SKM-1 (cell line): ENCODE measurements around the gene DENND5A.

Experiments
- DNase-seq: peaks from one replicate; lab custom pipeline; 2025; ENCODE audit not compliant: unreplicated experiment; lab: John Stamatoyannopoulos, UW

Gene DENND5A

DNA sequence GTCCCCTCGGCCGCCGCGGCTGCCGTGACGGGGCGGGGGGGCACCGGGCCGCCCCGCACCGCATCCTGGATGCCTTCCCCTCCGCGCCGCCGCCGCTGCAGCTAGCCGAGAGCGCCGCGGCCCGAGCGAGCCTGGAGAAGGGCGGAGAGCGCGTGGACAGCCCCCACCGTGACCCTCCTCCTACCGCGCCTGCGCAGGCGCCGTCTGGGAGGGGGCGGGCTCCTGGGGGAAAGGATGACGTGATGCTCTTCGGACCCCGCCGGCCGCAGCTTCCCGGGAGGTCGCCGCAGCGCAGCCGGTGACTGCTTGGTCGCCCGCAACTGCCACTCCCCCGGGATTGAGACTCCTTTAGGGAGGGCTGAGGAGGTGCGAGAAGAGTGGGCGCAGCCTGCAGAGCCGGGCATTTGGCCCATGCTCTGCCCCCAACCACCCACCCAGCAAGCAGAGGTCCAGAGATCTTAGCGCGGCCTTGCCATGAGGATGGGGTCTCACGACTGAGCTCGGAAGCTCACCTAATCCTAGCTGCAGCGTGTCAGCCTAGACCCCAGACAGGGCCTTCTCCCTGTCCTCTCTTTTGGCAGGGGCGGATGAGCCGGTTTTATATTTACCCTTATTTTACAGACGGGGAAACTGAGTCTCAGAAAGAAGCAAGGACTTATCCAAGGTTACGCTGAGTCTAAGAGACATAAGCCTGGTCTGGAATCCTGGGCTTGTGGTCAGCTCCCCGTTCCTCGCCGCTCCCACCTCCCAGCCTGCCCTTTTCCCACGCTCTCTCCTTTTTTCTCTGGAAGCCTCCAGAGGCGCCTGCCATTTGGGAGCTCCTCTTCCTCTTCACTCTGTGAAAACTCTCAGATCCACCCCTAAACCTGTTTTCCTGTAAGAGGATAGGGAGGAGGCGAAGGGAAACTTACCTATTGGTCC, at the start of gene DENND5A:
DENND5A (minus strand) TSS at position 140 of the 921 bp plus-strand sequence. CDS start 281 bp downstream, outside the sequence.
- DNase-seq, result peak; percentile 41

DNA sequence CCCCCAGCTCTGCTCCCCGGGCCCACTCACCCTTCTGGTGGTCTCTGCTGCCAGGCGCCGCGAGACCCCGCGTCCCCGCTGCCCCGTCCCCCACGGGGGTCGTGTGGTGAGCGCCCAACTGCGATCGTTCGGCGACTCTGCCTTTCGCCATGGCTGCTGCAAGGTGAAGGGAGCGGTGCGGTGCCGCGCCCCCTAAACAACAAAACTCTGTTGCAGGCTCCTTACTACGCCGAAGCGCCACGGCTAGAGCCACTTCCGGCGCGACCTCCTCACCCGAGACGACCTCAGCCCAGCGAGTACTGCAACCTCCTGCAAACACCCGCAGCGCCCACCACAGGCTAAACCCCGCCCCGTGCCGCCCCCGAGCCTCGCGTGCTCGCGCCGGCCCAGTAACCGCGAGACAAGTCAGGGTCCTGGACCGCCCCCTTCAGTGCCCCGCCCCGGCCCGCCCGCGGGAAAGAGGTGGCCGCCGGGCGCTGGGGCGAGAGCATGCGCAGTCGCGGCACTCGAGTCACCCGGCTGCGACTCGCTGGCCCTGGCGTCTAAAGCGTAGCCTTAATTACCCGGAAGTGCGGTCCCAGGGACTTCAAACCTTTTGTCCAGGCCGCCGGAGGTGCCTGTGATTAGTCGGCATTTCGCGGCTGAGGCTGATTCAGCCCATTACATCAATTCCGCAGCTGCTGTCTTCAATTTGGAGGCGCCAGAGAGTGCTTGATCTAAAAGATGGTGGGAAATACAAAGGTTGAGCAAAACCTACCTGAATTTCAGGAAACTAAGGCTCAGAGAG, 49.3 kb upstream of the DENND5A start, which contains the start of gene TMEM41B:
TMEM41B (minus strand) TSS at position 303 of the 787 bp plus-strand sequence; CDS start at position 151, 152 bp downstream.
- peak; percentile 92 for DNase-seq

DNA sequence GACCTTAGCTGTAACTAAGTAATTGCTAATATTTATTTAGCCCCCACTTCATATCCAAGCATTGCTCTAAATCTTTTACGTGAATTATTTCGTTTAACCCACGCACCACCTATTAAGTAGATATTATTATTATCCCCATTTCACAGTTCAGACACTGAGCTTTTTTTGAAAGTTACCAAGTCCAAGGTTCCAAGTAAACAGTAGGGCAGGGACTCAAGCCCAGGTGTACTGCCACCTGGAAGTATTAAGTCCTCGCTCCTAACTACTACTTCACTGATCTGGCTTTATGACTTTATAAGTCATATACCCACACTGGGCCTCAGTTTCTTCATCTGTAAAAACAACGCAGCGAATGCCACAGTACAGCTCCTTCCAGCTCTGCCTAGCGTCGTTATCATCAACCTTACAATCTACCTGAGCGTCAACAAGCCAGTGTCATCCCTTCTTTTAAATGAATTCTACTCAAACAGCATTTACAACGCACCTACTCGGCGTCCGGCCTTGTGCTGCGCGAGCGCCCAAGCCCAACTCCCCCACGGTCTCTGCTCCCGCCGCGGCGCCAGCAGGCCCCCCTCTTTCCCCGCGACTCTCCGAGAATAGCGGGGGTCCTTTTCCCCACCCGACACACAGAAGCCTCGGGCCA, 48.6 kb upstream of the DENND5A start:
- no peak for DNase-seq

DNA sequence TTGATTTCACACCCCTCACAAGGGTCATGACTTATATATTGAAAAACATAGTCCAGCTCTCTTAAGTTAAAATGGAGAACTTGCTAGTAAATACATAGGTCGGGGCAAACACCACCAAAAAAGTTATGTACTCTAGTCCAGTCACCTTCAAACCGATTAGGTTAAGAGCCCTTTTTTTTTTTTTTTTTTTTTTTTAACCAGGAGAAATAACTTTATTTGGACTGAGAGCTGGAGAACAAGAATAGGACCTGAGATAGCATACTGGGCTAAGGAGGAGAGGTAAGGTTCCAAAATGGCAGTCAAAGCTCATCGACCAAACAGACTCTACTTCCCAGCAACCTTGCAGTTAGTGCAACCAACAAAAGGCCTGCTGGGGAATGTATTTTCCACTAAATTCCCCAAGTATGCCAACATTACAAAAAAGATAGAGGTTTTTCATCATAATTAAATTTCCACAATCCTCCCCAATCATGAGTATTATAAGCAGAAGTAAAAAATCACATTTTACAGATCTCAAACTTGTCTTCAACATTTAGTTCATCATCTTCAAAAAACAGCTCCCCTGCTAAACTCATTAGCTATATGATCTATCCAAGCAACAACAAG, 45.4 kb upstream of the DENND5A start:
- no peak for DNase-seq

DNA sequence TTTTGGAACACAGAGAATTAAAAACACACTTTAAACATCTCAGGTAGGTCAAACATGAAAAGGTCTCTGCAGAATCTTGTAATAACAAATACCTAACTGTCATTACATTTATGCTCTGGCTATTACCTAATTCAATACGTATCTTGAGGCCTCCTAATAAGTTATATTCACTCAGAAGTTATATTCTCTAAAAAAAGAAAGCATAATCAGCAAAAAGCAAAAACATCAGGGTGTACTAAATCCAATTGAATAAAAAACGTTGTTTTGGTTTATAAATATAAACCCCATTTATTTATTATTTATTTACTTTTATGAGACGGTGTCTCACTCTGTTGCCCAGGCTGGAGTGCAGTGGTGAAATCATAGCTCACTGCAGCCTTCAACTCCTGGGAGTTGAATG, 39.0 kb upstream of the DENND5A start:
- no peak for DNase-seq

DNA sequence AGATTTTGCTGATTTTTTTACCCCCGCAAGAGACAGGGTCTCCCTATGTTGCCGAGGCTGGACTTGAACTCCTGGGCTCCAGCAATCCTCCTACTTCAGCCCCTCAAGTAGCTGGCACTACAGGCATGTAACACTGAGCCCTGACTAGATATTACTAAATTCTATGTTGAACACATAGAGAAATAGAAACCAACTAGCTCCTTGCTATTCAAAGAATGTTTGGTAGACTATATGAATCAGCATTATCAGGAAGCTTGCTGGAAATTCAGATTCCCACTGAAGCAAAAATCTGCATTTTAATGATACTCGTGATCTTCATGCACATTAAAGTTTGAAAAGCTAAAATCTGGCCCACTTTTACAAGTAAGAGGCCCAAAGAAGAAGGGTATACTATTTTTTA, 37.3 kb upstream of the DENND5A start:
- no peak for DNase-seq

DNA sequence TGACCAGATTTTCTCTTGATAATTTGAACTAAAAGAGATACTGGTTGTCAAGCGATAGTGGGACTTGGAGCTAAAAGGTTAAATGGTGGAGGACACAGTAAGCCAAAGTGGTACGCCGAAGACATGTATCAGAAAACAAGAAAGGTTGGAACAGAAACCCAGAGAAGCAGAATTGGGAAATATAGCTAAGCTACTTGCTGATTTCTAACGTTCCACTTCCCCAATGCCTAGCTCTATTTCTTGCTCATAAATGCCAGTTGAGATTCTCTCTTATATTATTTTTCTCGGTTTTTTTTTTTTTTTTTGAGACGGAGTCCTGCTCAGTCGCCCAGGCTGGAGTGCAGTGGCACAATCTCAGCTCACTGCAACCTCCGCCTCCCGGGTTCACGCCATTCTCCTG, 36.6 kb upstream of the DENND5A start:
- no peak for DNase-seq

DNA sequence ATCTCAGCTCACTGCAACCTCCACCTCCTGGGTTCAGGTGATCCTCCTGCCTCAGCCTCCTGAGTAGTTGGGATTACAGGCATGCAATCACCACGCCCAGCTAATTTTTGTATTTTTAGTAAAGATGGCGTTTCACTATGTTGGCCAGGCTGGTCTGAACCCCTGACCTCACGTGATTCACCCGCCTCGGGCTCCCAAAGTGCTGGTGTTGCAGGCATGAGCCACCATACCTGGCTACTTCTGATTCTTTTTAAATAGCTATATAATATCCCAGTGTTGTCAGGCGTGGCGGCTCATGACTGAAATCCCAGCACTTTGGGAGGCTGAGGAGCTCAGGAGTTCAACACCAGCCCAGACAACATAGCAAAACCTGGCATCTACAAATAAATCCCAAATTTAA, 28.5 kb upstream of the DENND5A start:
- no peak for DNase-seq

DNA sequence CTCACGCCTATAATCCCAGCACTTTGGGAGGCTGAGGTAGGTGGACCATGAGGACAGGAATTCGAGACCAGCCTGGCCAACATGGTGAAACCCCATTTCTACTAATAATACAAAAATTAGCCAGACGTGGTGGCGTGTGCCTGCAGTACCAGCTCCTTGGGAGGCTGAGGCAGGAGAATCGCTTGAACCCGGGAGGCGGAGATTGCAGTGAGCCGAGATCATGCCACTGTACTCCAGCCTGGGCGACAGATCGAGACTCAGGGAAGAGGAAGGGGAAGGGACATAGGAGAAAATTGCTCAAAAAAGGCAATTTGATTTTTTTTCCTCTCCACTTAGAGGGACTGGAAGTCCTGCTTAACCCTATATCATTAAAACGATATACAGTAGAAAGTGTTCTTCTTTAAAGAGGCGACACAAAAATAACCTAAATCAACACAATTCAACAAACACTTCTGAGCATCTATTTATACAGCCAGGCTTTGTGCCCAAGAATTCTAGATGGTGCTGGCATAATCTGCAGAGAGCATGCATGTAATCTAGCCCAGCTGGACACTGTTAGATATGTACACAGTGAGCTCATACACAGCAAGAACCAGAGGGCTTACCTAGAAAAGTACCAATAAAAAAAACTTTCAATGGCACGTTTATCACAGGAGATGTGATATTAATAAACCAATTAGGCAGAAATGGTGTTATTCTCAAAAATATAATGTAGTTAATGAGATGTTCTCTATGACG, 20.9 kb upstream of the DENND5A start:
- DNase-seq, result no peak

DNA sequence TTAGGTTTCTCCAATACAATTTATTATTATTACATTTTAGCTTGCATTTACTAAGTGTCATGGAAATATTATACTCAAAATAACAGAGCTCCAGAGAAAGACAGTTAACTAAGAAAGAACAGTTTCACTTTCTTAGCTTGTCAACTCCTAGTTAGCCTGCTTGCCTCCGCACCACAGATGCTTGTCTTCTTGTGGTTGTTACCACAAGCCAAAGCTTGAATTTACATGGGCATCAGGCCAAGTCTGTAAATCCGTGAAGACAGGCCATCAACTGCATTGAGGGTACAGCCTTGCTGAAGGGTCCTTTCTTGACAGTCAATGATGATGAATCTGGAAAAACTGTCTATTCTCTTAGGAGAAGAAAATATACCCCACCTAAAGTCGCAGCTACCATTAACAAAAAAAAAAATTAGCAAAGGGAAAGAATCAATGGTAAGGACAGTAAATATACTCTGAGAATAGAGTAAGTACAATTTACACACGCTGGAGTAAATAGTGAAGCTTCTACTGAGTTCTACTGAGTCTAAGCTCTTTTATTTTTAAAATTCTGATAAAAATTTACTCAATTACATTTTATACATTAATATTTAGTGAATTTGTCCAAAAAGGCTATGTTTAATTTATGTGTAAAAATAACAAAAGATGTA, 15.6 kb upstream of the DENND5A start:
- DNase-seq, result no peak

DNA sequence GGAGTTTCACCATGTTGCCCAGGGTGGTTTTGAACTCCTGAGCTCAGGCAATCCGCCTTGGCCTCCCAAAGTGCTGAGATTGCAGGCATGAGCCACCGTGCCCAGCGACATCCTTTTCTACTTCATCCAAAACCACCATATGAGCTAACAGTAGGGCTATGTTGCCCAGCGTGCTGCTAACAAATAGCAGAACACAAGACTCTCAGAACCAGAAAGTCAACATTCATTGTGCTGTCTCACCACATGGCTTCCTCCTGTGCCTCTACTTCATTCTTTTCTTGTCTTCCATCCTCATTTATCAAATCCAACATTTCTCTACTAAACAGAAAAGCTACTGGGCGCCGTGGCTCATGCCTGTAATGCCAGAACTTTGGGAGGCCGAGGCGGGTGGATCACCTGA, 12.0 kb upstream of the DENND5A start:
- DNase-seq, result no peak

DNA sequence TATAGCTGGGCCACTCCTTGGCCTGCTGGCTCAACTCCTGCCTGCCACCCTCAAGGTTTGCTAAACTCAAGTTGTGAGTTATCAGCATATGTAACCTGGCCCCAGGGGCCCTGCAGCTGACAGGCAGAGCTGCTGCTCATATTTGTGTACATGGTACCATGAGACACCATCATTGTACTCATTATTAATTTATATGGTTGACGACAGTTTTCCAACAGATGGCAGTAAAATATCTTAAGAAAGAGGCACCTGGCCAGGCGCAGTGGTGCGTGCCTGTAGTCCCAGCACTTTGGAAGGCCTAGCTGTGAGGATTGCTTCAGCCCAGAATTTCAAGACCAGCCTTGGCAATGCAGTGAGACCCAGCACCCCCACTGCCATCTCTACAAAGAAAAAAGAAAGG, 11.4 kb upstream of the DENND5A start:
- DNase-seq, result no peak

DNA sequence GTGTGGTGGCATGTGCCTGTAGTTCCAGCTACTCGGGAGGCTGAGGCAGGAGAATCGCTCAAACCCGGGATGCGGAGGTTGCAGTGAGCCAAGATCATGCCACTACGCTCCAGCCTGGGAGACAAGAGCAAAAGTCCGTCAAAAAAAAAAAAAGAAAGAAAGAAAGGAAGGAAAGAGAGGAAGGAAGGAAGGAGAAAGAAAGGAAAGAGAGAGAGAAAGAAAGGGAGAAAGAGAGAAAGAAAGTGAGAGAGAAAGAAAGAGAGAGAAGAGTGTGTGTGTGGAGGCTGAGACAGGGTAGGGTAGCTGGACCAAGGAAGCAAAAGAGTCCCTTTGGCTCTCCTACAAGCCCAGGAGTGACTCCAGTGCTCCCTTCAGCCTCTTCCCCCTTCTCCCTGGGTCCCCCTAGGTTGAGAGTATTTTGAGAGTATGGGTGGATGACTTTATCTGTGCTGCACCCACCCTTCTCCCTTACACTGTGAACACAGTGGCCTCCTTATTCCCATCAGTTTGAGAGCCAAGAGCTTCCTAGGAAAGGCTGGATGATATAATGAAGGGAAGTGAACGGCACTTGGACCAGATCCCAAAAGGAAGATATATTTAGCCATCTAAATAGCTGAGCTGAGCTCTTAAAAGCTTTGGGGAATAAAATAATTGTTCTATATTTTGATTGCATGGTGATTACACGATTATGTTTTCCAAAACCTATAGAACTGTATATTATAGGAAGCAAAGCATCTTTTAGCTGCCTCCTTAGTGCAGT, 9.5 kb upstream of the DENND5A start:
- DNase-seq, result no peak

DNA sequence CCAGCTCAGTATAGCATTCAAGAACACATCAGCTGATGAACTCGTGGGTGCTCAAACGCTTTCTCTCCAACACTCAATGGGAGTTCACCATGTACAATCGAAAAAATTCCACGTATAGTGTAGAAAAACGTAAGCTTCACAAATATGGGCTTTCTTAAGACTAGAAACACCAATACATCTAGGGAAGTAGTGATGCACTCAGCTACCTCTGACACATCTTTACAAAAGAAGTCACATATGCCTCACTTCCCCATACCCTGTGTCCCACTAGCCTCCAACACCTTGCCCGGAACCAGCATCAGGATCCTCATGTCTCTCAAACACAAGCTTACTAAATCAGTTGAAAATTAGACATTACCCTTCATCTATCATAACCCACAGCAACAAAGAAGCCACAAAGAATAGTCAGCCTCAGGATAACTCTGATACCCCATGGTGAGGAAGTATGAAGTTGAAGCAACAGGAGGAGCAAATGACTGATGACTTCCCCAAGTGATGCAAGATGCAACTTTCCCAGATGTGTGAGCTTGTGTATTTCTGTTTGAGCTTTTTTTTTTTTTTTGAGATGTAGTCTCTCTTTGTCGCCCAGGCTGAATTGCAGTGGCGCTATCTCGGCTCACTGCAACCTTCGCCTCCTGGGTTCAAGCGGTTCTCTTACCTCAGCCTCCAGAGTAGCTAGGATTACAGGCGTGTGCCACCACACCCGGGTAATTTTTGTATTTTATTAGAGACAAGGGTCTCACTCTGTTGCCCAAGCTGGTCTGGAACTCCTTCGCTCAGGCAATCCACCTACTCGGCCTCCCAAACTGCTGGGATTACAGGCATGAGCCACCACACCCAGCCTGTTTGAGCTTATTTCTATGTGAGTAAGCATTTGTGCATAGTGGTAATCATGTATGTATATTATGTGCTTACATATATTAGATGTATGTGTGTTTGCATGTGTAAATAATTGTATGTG, 8.5 kb upstream of the DENND5A start:
- DNase-seq, result peak; percentile 75

DNA sequence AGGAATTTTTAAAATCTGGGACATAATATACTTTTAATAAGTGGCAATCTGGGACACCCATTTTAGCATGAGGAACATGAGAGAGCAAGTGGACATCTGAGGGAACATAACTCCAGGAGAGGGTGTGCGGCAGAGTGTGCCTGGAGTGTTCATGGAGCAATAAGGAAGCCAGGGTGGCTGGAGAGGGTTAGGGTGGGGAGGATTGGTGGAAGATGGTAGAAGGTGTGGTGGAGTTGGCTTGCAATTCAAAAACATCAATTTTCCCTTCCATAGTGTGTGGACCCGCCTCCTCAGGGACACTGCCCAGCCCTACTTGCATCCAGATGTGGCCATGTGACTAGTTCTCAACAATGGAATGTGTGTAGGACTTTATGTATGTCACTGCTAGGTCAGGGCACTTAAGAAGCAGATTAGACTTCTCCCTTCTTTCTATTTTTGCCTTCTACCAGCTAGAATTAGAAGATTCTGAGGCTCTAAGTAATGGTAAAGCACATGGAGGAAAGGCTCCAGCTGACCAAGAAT, 4.4 kb upstream of the DENND5A start:
- DNase-seq, result no peak

DNA sequence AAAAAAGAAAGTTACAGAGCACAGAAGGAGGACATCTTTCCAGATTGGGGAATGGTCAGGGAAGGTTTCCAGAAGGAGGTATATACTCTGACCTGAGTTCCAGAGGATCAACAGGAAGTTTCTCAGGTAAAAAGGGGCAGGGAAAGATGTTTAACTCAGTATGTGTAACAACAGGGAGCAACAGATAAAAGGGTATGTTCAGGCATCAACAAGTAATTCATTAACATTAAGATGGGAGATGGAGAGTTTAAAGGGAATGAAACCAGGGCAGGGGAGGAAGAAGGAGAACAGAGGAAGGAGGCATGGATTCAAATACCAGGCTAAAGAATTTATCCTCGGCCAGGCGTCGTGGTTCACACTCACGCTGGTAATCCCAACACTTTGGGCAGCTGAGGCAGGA, 2.5 kb upstream of the DENND5A start:
- no peak for DNase-seq

DNA sequence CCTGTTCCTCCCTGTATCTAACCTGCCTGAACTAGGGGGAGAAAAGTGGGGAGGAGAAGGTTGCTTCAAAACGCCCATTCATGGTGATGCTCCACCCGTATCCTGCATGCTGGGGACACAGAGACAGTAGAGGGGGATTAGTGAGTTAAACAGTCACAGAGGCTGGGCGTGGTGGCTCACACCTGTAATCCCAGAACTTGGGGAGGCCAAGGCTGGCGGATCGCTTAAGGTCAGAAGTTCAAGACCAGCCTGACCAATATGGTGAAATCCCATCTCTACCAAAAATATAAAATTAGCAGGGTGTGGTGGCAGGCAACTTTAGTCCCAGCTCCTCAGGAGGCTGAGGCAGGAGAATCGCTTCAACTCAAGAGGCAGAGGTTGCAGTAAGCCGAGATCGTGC, 1.8 kb upstream of the DENND5A start:
- no peak for DNase-seq
